Transverse colon (tissue), 3 donors: Measurements from ENCODE around the gene RHEX.

Experiments used
- POLR2A ChIP-seq: fragments of 450-650 bp; IDR thresholded peaks from one replicate; pipeline ENCODE4 v1.6.1; 2016; ENCODE audit warnings: antibody characterized with exemption, mild to moderate bottlenecking, moderate library complexity
- TF ChIP-seq, protein P1 (sequence below), 5 experiments: fragments of 200-600 bp in 3 of 5; fragments of 450-650 bp in 2 of 5; sonication (generic) in 3 of 5; IDR thresholded peaks; 1 replicate in 2 of 5; 2 replicates in 3 of 5; pipeline ENCODE4 v1.5.1; 2016 to 2017; ENCODE audit warnings: antibody characterized with exemption in 5 of 5, inconsistent platforms in 3 of 5, mild to moderate bottlenecking in 2 of 5, moderate library complexity in 1 of 5

DNA sequence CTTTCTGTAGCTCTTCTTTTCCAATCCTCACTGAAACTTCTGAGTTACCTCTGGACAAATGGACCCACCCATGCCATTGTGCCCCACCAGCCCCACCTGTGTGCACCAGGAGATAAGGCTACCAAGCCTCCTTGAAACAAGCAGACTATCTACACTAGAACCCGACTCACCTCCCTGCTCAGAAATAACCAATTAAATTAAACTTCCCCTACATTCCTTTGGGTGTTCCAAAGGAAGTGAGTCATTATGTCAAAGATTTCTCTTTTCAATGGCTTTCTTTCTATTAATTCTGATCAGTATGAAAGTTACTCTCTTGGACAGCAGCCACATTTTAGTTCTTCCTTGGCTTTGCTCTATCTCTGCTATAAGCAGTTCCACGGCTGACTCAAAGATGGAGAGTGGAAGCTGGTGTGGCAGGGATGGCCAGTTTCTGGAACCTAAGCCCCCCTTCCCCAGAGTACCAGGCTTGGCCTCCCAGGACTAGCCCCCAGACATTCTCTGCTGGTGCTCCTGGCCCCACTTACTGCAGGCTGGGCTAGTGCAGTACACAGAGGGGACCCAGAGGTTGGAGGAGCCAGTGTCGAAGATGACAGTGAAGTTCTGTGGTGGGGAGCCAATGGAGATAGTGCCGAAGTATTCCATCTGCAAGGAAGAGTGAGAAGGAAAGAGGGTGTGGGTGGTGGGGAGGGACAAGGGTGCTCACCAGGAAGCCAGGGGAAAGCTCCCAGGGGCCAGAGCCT lies 31.2 kb upstream of the RHEX start:
- TF ChIP-seq, protein P1, sequence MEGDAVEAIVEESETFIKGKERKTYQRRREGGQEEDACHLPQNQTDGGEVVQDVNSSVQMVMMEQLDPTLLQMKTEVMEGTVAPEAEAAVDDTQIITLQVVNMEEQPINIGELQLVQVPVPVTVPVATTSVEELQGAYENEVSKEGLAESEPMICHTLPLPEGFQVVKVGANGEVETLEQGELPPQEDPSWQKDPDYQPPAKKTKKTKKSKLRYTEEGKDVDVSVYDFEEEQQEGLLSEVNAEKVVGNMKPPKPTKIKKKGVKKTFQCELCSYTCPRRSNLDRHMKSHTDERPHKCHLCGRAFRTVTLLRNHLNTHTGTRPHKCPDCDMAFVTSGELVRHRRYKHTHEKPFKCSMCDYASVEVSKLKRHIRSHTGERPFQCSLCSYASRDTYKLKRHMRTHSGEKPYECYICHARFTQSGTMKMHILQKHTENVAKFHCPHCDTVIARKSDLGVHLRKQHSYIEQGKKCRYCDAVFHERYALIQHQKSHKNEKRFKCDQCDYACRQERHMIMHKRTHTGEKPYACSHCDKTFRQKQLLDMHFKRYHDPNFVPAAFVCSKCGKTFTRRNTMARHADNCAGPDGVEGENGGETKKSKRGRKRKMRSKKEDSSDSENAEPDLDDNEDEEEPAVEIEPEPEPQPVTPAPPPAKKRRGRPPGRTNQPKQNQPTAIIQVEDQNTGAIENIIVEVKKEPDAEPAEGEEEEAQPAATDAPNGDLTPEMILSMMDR (IDR thresholded peaks at IDR 0.05): no peak
- TF ChIP-seq POLR2A: no peak
